A549 treated with CpdA at 1 μM for 4 hours (cell line): ENCODE measurements around the gene SLC6A16. TPM values are rescaled to one million over a fixed set of nuclear protein-coding genes. Genes with fewer than 3 reads are reported as not detected.

ENCODE experiments used
- total RNA-seq: library from RNA; stranded (reverse); fragments of 200-300 nt; extraction: Qiagen RNA extraction; gene quantifications from 5 replicates; pipeline ENCODE4 v1.2.3, GENCODE V29; 2022; ENCODE audit warnings: low read depth

The SLC6A16 gene
- 1.0 to 1.3 TPM (median 1.1 TPM) in 5 replicates for total RNA-seq

DNA sequence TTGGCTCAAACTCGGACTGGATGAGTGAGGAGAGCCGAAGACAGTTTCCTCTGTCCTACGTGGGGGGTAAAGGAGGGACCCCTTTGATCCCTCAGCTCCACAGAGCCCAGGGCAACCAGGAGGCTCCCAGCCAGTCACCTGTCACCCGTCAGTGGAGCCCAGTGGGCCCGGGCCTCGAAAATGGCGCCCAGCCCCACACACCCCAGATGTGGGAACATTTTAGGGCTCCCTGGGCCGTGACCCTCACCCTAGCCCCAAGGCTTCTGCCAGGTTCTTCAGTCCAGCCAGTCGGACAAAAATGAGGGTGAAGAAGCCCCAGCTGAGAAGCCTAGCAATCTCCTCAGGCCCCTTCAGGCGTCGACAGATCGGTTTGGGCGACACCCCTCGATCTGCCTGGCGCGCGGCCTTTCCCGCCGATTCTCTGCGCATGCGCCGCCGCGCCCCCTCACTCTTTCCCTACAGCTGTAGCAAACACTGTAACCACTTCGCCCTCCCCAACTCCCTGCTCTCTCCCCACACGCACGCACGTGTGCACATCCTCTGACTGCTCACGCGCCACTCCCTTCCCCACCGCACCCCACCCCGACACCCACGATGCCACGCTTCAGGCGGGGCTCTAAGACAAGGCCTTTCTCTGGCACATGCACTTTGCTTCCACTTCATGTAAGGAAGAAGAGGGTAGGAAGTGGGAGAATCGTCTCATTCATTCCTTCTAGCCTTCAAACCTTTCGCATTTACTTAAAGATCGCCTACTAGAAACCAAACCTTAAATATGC is at the start of gene SLC6A16:
SLC6A16 (minus strand) TSS at position 391 of the 776 bp plus-strand sequence. CDS start 13,844 bp downstream, outside the sequence.

GRCh38 chr19:49363268-49364082 is 38.5 kb upstream of the SLC6A16 start, which contains the start of gene DKKL1:
TSS of gene DKKL1 (plus strand) at chr19:49363877. CDS start at chr19:49363999, 122 bp downstream.

DNA sequence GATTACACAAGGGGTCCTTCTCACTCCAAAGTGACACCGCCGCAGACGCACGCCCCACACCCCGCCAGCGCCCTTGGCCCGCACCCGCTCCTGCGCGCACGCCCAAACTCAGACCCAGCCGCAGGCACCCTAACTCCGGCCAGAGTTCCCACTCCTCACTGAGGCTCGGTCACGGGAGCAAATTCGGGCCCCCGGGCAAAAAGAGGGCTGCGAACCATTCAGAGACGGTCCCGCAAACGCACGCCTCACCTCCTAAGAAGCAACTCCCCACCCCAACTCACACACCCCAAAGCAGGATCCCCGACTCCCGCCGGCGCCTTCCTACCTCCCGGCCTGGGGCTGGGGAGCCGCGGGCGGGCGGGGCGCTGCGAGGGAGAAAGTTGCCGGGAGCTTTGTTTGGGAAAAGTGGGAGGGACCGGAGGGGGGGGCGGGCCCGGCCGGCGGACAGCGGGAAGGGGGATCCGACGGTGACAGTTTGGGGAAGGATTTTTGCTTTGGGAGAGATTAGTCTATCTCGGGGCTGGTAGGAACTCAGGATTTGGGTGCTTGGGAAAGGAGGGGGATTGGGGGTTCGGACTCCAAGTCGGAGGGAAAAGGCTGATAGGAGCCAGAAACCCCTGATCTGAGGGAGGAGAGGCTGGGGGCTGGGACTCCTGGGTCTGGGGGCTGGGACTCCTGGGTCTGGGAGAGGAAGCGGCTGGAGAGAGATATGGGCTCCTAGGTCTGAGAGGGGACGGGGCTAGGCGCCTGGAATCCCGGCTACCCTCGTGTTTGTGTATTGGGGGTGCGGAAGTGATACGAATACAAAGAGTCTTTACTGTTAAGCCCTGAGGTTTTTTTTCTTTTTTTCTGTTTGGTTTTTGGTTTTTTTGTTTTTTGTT is 37.3 kb upstream of the SLC6A16 start, which contains the start of gene TEAD2:
TEAD2 (minus strand) TSS at position 369 of the 881 bp plus-strand sequence. CDS start 2,341 bp downstream, outside the sequence.

GRCh38 chr19:49335071-49335783 is 10.2 kb upstream of the SLC6A16 start, which contains the start of gene CD37:
TSS of gene CD37 (plus strand) at chr19:49335406. CDS start at chr19:49335541, 135 bp downstream.

Other genes with a start within 250 kb of the SLC6A16 start
- 311 to 363 TPM (median 344 TPM) in 5 replicates for gene SNRNP70, start 239.7 kb downstream of the SLC6A16 start, total RNA-seq
- gene LIN7B, start 210.8 kb downstream of the SLC6A16 start, total RNA-seq: 4.7 to 7.2 TPM (median 5.7 TPM) in 5 replicates
- 1.2 to 2.5 TPM (median 1.8 TPM) in 5 replicates for gene C19orf73, start 206.0 kb downstream of the SLC6A16 start, total RNA-seq
- 5.7 to 9.0 TPM (median 8.0 TPM) in 5 replicates for gene PPFIA3, start 205.6 kb downstream of the SLC6A16 start, total RNA-seq
- 0.07 to 0.14 TPM in 2 of 5 replicates, not detected in the others for gene HRC, start 169.8 kb downstream of the SLC6A16 start, total RNA-seq
- 6.8 to 9.9 TPM (median 7.3 TPM) in 5 replicates for gene TRPM4, start 167.4 kb downstream of the SLC6A16 start, total RNA-seq
- gene CD37, start 10.2 kb upstream of the SLC6A16 start, total RNA-seq: not detected in 5 replicates
- gene TEAD2, start 37.2 kb upstream of the SLC6A16 start, total RNA-seq: 14.6 to 19.1 TPM (median 16.8 TPM) in 5 replicates
- 0.30 to 0.81 TPM (median 0.47 TPM) in 4 of 5 replicates, not detected in the other for gene DKKL1, start 38.7 kb upstream of the SLC6A16 start, total RNA-seq
- not detected in 5 replicates for gene KASH5, start 63.1 kb upstream of the SLC6A16 start, total RNA-seq
- not detected in 5 replicates for gene PTH2, start 98.2 kb upstream of the SLC6A16 start, total RNA-seq
- gene GFY, start 100.2 kb upstream of the SLC6A16 start, total RNA-seq: 0.22 to 0.31 TPM (median 0.26 TPM) in 4 of 5 replicates, not detected in the other
- 0.58 to 0.68 TPM (median 0.62 TPM) in 5 replicates for gene SLC17A7, start 116.3 kb upstream of the SLC6A16 start, total RNA-seq
- 92.8 to 102 TPM (median 100 TPM) in 5 replicates for gene PIH1D1, start 126.6 kb upstream of the SLC6A16 start, total RNA-seq
- 18.2 to 27.7 TPM (median 23.6 TPM) in 5 replicates for gene ALDH16A1, start 128.0 kb upstream of the SLC6A16 start, total RNA-seq
- gene FLT3LG, start 149.0 kb upstream of the SLC6A16 start, total RNA-seq: 1.3 to 1.7 TPM (median 1.3 TPM) in 5 replicates
- gene RPL13A, start 162.4 kb upstream of the SLC6A16 start, total RNA-seq: 3,996 to 4,378 TPM (median 4,082 TPM) in 5 replicates
- gene RPS11, start 171.2 kb upstream of the SLC6A16 start, total RNA-seq: 3,847 to 4,288 TPM (median 4,148 TPM) in 5 replicates
- 22.9 to 31.3 TPM (median 28.2 TPM) in 5 replicates for gene FCGRT, start 187.5 kb upstream of the SLC6A16 start, total RNA-seq
- gene RCN3, start 202.8 kb upstream of the SLC6A16 start, total RNA-seq: 1.1 to 2.4 TPM (median 2.2 TPM) in 5 replicates